BE2C (cell line): ENCODE measurements around the gene SOAT1. TPM values are rescaled to one million over a fixed set of nuclear protein-coding genes. Genes with fewer than 3 reads are reported as not detected.
"Not testable (repeated sequence)": the region's sequence is repeated elsewhere in the genome, so short reads cannot be mapped to it uniquely, and the experiment has no call there.

Experiments
- DNase-seq: peaks from one replicate; pipeline ENCODE4 v3.0.0-alpha.2; 2020
- H3K27me3 ChIP-seq: fragments of 250-450 bp; sonication (Bioruptor Pico); 2 replicates; pipeline ENCODE4 v1.5.1; 2020; ENCODE audit warnings: mild to moderate bottlenecking
- H3K36me3 ChIP-seq: fragments of 250-450 bp; sonication (Bioruptor Pico); 2 replicates; pipeline ENCODE4 v1.5.1; 2020; ENCODE audit warnings: mild to moderate bottlenecking
- H3K4me1 ChIP-seq: fragments of 250-450 bp; sonication (Bioruptor Pico); 2 replicates; pipeline ENCODE4 v1.5.1; 2020
- H3K4me3 ChIP-seq: 2 replicates; pipeline ENCODE4 v1.5.1; 2011; ENCODE audit warnings: low read depth, low read length
- H3K9me3 ChIP-seq: fragments of 250-450 bp; sonication (Bioruptor Pico); 2 replicates; pipeline ENCODE4 v1.5.1; 2020
- polyA plus RNA-seq: library from polyadenylated mRNA; unstranded; fragments of >200 nt; gene quantifications from one replicate; pipeline ENCODE4 v1.2.1, GENCODE V29; 2012; ENCODE audit warnings: low read depth, missing spikeins; ENCODE audit not compliant: insufficient read length, insufficient read depth
- TF ChIP-seq, protein P1 (sequence below): IDR thresholded peaks from 2 replicates; pipeline ENCODE4 v1.5.1; 2012; ENCODE audit warnings: mild to moderate bottlenecking, low read depth, low read length

The SOAT1 gene
- polyA plus RNA-seq, result 2.4 TPM

DNA sequence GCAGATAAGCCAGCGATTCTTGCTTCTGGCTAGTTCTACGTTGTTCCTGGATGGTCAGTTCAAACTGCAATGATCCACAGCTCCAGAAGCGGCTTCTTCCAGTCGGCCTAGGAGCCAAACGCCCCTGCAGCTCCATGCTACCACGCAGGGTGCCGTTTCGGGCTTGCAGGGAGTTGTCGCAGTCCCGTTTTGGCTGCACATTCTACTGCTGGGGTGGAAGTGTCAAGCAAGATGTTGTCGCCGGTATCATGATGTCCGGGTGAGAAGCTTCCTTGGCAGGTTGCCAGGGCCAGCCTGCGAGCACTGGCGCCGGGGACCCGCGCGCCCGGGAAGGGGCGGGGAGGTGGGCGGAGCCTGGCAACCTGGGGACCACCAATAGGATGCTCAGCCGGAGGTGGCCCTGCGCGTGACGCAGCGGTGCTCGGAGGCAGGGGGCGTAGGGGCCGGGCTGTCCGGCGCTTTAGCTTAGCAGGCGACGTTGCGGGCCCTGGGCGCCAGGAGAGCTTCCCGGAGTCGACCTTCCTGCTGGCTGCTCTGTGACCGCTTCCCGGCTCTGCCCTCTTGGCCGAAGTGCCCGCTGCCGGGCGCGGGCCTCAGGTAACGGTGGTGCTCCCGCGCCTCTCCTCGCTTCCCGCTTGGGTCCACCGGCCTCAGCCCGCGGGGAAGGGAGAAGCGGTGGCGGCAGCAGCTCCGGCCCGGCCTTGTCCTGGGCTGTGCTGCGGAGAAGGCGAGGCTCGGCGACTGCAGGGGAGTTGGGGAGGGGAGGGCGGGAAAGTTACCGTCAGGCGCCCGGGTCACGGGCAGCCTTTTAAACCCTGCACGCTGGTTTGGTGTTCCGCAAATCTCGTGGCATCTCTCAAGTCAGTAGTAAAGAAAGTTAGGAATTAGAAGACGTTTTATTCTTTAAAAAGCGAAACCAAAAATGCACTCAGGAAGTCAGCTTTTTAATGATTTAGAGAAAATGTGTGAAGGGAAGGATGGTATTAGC is at the start of gene SOAT1:
Gene SOAT1 (plus strand): TSS at position 458 of the 988 bp plus-strand sequence. CDS start 8,888 bp downstream, outside the sequence.
- H3K36me3 ChIP-seq, result no peaks in the 10 kb centered on the region

DNA sequence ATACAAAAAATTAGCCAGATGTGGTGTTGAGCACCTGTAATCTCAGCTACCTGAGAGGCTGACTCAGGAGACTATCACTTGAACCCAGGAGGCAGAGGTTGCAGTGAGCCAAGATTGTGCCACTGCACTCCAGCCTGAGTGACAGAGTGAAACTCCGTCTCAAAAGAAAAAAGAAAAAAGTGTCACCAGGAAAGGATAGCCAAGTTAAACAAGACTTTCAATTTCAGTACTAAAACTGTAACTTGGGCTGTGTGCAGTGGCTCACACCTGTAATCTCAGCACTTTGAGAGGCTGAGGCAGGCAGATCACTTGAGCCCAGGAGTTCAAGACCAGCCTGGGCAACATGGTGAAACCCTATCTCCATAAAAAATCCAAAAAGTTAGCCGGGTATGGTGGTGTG is 48.2 kb upstream of the SOAT1 start:
- H3K36me3 ChIP-seq, H3K27me3 ChIP-seq, H3K4me1 ChIP-seq, H3K4me3 ChIP-seq, H3K9me3 ChIP-seq, DNase-seq: not testable (repeated sequence)

More for the DNA sequence above, at the start of gene SOAT1:
- Histone ChIP-seq H3K27me3 (no peaks in the 10 kb centered on the region), H3K4me1 (no peaks in the 10 kb centered on the region), H3K4me3 (peak within 1 kb of the TSS; percentile 82), H3K9me3 (no peaks in the 10 kb centered on the region)
- TF ChIP-seq, protein P1, sequence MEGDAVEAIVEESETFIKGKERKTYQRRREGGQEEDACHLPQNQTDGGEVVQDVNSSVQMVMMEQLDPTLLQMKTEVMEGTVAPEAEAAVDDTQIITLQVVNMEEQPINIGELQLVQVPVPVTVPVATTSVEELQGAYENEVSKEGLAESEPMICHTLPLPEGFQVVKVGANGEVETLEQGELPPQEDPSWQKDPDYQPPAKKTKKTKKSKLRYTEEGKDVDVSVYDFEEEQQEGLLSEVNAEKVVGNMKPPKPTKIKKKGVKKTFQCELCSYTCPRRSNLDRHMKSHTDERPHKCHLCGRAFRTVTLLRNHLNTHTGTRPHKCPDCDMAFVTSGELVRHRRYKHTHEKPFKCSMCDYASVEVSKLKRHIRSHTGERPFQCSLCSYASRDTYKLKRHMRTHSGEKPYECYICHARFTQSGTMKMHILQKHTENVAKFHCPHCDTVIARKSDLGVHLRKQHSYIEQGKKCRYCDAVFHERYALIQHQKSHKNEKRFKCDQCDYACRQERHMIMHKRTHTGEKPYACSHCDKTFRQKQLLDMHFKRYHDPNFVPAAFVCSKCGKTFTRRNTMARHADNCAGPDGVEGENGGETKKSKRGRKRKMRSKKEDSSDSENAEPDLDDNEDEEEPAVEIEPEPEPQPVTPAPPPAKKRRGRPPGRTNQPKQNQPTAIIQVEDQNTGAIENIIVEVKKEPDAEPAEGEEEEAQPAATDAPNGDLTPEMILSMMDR, result no peak; the same call in 1 of the 2 replicates
- DNase-seq, result peak; percentile 98

DNA sequence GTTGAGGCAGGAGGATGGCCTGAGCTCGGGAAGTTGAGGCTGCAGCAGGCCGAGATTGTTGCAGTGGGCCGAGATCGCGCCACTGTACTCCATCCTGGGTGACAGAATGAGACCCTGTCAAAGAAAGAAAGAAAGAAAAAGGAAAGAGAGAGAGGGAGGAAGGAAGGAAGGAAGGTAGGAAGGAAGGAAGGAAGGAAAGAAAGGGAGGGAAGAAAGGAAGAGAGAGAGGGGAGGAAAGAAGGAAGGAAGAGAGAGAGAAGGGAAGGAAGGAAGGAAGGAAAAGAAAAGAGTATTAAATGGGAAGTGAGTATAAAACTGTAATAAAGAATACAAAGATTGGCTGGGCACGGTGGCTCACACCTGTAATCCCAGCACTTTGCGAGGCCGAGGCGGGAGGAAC is 45.7 kb upstream of the SOAT1 start:
- H3K27me3 ChIP-seq, result no peaks in the 10 kb centered on the region
- H3K36me3 ChIP-seq, result no peaks in the 10 kb centered on the region
- TF ChIP-seq, protein P1, result no peak
- DNase-seq, result no peak
- H3K4me3 ChIP-seq, result no peak overlapping the region
- no peaks in the 10 kb centered on the region for H3K4me1 ChIP-seq
- H3K9me3 ChIP-seq, result no peaks in the 10 kb centered on the region

DNA sequence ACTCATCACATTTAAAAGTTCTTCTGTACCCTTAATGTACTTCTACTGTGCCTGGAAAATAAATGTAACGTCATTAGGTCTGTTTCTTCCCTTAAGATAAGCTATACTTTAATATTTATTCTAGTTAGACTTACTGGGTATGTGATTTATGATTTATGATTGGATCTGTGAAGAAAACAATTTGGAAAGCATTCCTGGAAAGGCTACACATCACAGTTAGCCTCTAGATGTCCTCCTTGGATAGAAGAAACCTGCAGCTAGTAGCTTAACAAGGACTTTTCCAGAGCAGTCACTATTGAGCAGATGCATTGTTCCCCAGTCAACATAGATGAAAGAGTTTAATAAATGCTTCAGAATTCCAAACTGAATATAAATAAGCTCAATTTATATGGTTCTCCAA is 41.9 kb upstream of the SOAT1 start:
- Histone ChIP-seq H3K9me3 (no peaks in the 10 kb centered on the region), H3K4me3 (no peak overlapping the region), H3K4me1 (no peaks in the 10 kb centered on the region), H3K36me3 (no peaks in the 10 kb centered on the region), H3K27me3 (no peaks in the 10 kb centered on the region)
- TF ChIP-seq, protein P1, result peak; percentile 61
- DNase-seq, result no peak

DNA sequence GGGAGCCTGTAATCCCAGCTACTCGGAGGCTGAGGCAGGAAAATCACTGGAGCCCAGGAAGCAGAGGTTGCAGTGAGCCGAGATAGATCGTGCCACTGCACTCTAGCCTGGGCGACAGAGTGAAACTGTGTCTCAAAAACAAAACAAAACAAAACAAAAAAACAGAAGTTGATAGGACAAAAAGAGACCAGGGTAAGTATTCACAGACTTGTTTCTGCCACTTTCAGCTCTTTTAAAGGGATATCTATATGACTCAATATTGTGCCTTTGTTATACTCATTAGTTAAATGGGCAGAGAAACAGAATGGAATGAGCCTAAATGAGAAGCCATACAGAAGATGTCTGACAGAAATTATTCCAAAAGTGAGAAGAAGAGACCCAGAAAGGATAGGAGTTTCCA is 41.0 kb upstream of the SOAT1 start:
- no peak for DNase-seq
- H3K36me3 ChIP-seq, result no peaks in the 10 kb centered on the region
- H3K9me3 ChIP-seq, result no peaks in the 10 kb centered on the region
- TF ChIP-seq, protein P1, result no peak
- H3K4me1 ChIP-seq, result no peaks in the 10 kb centered on the region
- no peaks in the 10 kb centered on the region for H3K27me3 ChIP-seq
- no peak overlapping the region for H3K4me3 ChIP-seq

DNA sequence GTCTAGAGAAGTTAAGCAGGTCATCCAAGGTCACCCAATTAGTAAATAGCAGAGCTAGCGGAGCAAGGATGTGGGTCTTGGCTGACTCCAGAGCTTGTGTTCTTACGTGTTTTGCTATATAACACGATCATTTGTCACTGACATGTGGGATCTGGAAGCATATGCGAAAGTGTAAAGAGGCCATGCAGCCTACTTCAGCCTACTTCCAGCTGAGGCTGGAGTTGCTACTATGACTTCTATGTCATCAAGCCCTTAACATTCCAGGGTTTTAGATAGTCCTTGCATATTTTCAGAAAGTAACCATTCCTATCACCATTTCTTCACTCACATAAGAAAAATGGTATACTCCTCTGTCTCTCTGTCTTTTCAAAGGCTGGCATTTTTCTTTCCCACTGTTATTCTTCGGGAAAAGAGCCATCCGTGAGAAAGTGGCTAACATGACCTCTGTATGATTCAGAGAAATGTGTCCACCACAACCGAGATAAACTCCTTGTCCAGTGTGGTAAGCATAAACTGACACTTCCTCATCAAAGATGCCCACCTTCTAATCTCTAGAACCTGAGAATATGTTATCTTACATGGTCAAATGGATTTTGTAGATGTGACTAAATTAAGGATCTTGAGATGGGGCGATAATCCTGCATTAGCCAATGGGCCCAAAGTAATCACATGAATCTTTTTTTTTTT is 40.2 kb upstream of the SOAT1 start:
- no peaks in the 10 kb centered on the region for H3K9me3 ChIP-seq
- no peak for DNase-seq
- H3K4me1 ChIP-seq, result no peaks in the 10 kb centered on the region
- no peak overlapping the region for H3K4me3 ChIP-seq
- no peaks in the 10 kb centered on the region for H3K36me3 ChIP-seq
- TF ChIP-seq, protein P1, result no peak
- no peaks in the 10 kb centered on the region for H3K27me3 ChIP-seq
